H1 (cell line): ENCODE measurements around the gene APOL2. TPM values are rescaled to one million over a fixed set of nuclear protein-coding genes. Genes with fewer than 3 reads are reported as not detected.
"Not testable (repeated sequence)": the region's sequence is repeated elsewhere in the genome, so short reads cannot be mapped to it uniquely, and the experiment has no call there.

Experiments used
- CTCF ChIA-PET: fragments of 300-600 bp; sonication (Branson Sonifier 250); formaldehyde crosslinking; loops from one replicate; lab custom pipeline; 2021; ENCODE audit not compliant: partially characterized antibody; lab: Charles Lee
- POLR2A ChIA-PET: fragments of 300-600 bp; sonication (Branson Sonifier 250); formaldehyde crosslinking; loops from one replicate; lab custom pipeline; 2021; ENCODE audit warnings: inconsistent platforms; ENCODE audit not compliant: partially characterized antibody; lab: Charles Lee
- DNase-seq, 2 experiments: peaks; one replicate each; pipeline versions ENCODE4 v3.0.0 to v3.0.0-alpha.2; 2010 to 2022; ENCODE audit warnings: low spot score in 2 of 2, low read depth in 1 of 2, mixed read lengths in 1 of 2
- FAIRE-seq: peaks from 2 replicates; lab custom pipeline; 2011; peaks lifted over from hg19 to GRCh38; lab: Jason Lieb, UNC
- H2AFZ ChIP-seq: 2 replicates; pipeline ENCODE4 v1.8.1; 2012; ENCODE audit warnings: low read length, inconsistent platforms
- H2AK5ac ChIP-seq: 2 replicates; pipeline ENCODE4 v1.6.1; 2013; ENCODE audit warnings: low read depth, low read length
- H2BK120ac ChIP-seq: replicated peaks from 2 replicates; pipeline ENCODE3; 2013; ENCODE audit warnings: low read depth, low read length, inconsistent platforms
- H2BK12ac ChIP-seq: 2 replicates; pipeline ENCODE4 v1.6.1; 2013; ENCODE audit warnings: low read depth, low read length
- H2BK15ac ChIP-seq: 2 replicates; pipeline ENCODE4 v1.6.1; 2013; ENCODE audit warnings: low read length
- H2BK20ac ChIP-seq: 2 replicates; pipeline ENCODE4 v1.6.1; 2013; ENCODE audit warnings: low read length
- H2BK5ac ChIP-seq: 2 replicates; pipeline ENCODE4 v1.6.1; 2013; ENCODE audit warnings: low read depth, low read length
- H3K14ac ChIP-seq: 2 replicates; pipeline ENCODE4 v1.6.1; 2013; ENCODE audit warnings: inconsistent platforms; ENCODE audit not compliant: insufficient read length
- H3K18ac ChIP-seq: 2 replicates; pipeline ENCODE4 v1.6.1; 2013; ENCODE audit warnings: low read length; ENCODE audit errors: extremely low read depth
- H3K23ac ChIP-seq: 2 replicates; pipeline ENCODE4 v1.6.1; 2013; ENCODE audit warnings: inconsistent platforms; ENCODE audit not compliant: insufficient read length
- H3K23me2 ChIP-seq: 2 replicates; pipeline ENCODE4 v1.6.1; 2013; ENCODE audit warnings: low read depth, low read length
- H3K27ac ChIP-seq: 2 replicates; pipeline ENCODE4 v1.6.1; 2011; ENCODE audit warnings: low read depth, low read length, inconsistent platforms
- H3K27me3 ChIP-seq, 4 experiments: replicated peaks in 1 of 4; 1 replicate in 1 of 4; 2 replicates in 3 of 4; pipeline versions ENCODE4 v1.6.1 to v1.8.1; 2011 to 2013; ENCODE audit warnings: low read length in 3 of 4, mild to moderate bottlenecking in 3 of 4, inconsistent platforms in 2 of 4, mixed read lengths in 2 of 4, moderate library complexity in 1 of 4; ENCODE audit not compliant: control insufficient read depth in 3 of 4, insufficient read depth in 3 of 4; ENCODE audit errors: extremely low read depth in 1 of 4
- H3K36me3 ChIP-seq, 4 experiments: 2 replicates each; pipeline versions ENCODE4 v1.6.1 to v1.8.1; 2011 to 2013; ENCODE audit warnings: mild to moderate bottlenecking in 4 of 4, low read length in 3 of 4, moderate library complexity in 2 of 4, control low read depth in 1 of 4, inconsistent platforms in 1 of 4; ENCODE audit not compliant: insufficient read depth in 4 of 4, control insufficient read depth in 2 of 4
- H3K4ac ChIP-seq: replicated peaks from 2 replicates; pipeline ENCODE3; 2013; ENCODE audit warnings: low read length, low read depth, mixed read lengths, inconsistent platforms; ENCODE audit not compliant: insufficient read length
- H3K4me1 ChIP-seq, 4 experiments: replicated peaks in 1 of 4; 1 replicate in 1 of 4; 2 replicates in 3 of 4; pipeline versions ENCODE4 v1.6.1 to v1.8.1; 2011 to 2013; ENCODE audit warnings: low read length in 3 of 4, inconsistent platforms in 2 of 4, mixed read lengths in 1 of 4; ENCODE audit not compliant: insufficient read depth in 4 of 4, control insufficient read depth in 3 of 4
- H3K4me2 ChIP-seq, 2 experiments: 2 replicates each; pipeline versions ENCODE4 v1.6.1 to v1.8.1; 2011 to 2013; ENCODE audit warnings: low read depth in 2 of 2, low read length in 2 of 2, control low read depth in 1 of 2, inconsistent platforms in 1 of 2, mild to moderate bottlenecking in 1 of 2; ENCODE audit not compliant: insufficient read depth in 1 of 2
- H3K4me3 ChIP-seq, 4 experiments: fragments of 200-600, 300-600 bp in 1 of 4; sonication (generic), shearing (Covaris generic), sonication (Bioruptor Twin) in 1 of 4; 2 replicates each; pipeline versions ENCODE4 v1.5.1 to v1.8.1; 2011 to 2016; ENCODE audit warnings: low read length in 4 of 4, low read depth in 3 of 4, control low read depth in 2 of 4, inconsistent platforms in 2 of 4, mild to moderate bottlenecking in 2 of 4, mixed read lengths in 1 of 4, moderate library complexity in 1 of 4; ENCODE audit not compliant: insufficient read depth in 2 of 4; ENCODE audit errors: extremely low read depth in 1 of 4
- H3K56ac ChIP-seq: replicated peaks from 2 replicates; pipeline ENCODE3; 2013; ENCODE audit warnings: low read depth, mild to moderate bottlenecking, mixed read lengths, low read length, inconsistent platforms; ENCODE audit not compliant: insufficient read length
- H3K79me1 ChIP-seq: 2 replicates; pipeline ENCODE4 v1.6.1; 2013; ENCODE audit warnings: low read depth, low read length, control low read depth
- H3K79me2 ChIP-seq, 2 experiments: 2 replicates each; pipeline versions ENCODE4 v1.6.1 to v1.8.1; 2012 to 2013; ENCODE audit warnings: low read length in 2 of 2, mild to moderate bottlenecking in 2 of 2, inconsistent platforms in 1 of 2; ENCODE audit not compliant: insufficient read depth in 2 of 2, control insufficient read depth in 1 of 2
- H3K9ac ChIP-seq, 4 experiments: replicated peaks in 1 of 4; 1 replicate in 1 of 4; 2 replicates in 3 of 4; pipeline versions ENCODE4 v1.6.1 to v1.8.1; 2011 to 2013; ENCODE audit warnings: low read depth in 3 of 4, low read length in 3 of 4, control low read depth in 2 of 4, mild to moderate bottlenecking in 2 of 4, moderate library complexity in 2 of 4, inconsistent platforms in 1 of 4; ENCODE audit errors: extremely low read depth in 1 of 4
- H3K9me3 ChIP-seq, 2 experiments: 2 replicates each; pipeline versions ENCODE4 v1.6.1 to v1.8.1; 2012 to 2013; ENCODE audit warnings: mild to moderate bottlenecking in 2 of 2, moderate library complexity in 2 of 2, control low read depth in 1 of 2, inconsistent platforms in 1 of 2, low read depth in 1 of 2, low read length in 1 of 2, mixed read lengths in 1 of 2; ENCODE audit not compliant: insufficient read depth in 2 of 2
- H4K20me1 ChIP-seq, 2 experiments: replicated peaks in 1 of 2; 2 replicates each; pipeline versions ENCODE3 to v1.8.1; 2011 to 2013; ENCODE audit warnings: inconsistent platforms in 2 of 2, low read length in 2 of 2, mild to moderate bottlenecking in 1 of 2; ENCODE audit not compliant: insufficient read depth in 2 of 2, control insufficient read depth in 1 of 2
- H4K5ac ChIP-seq: 2 replicates; pipeline ENCODE4 v1.6.1; 2013; ENCODE audit warnings: low read length, low read depth, mixed read lengths, inconsistent platforms; ENCODE audit not compliant: insufficient read length
- H4K8ac ChIP-seq: 2 replicates; pipeline ENCODE4 v1.8.0; 2013; ENCODE audit warnings: mild to moderate bottlenecking, moderate library complexity, low read length, inconsistent platforms; ENCODE audit not compliant: insufficient read depth; ENCODE audit errors: extremely low read depth
- H4K91ac ChIP-seq: replicated peaks from 2 replicates; pipeline ENCODE3; 2013; ENCODE audit warnings: low read length, mixed read lengths, inconsistent platforms; ENCODE audit not compliant: insufficient read length
- WGBS, 2 experiments: shearing (Covaris generic) in 1 of 2; methylation state at CpG; one replicate each; pipeline versions ENCODE4 v1.1.6 to v1.1.7; 2013 to 2015; ENCODE audit warnings: low lambda C conversion rate in 2 of 2, mixed read lengths in 2 of 2, inconsistent platforms in 1 of 2, low coverage in 1 of 2, missing lambda C conversion rate in 1 of 2; ENCODE audit not compliant: insufficient replicate concordance in 2 of 2, insufficient coverage in 1 of 2, insufficient read length in 1 of 2; ENCODE audit errors: extremely low coverage in 1 of 2, missing lambda C conversion rate in 1 of 2; 5-methylcytosine and 5-hydroxymethylcytosine counted together
- polyA plus RNA-seq, 7 experiments: library from polyadenylated mRNA; depleted of rRNA in 3 of 7; stranded (reverse) in 5 of 7; unstranded in 2 of 7; fragments of >200 nt in 5 of 7; fragments of 200-250 nt in 2 of 7; gene quantifications; 1 replicate in 5 of 7; 2 replicates in 1 of 7; 4 replicates in 1 of 7; pipeline versions ENCODE4 v1.2.1 to v1.2.3, GENCODE V29; 2011 to 2013; ENCODE audit warnings: missing spikeins in 2 of 7, mixed read lengths in 2 of 7
- total RNA-seq: library from RNA; stranded (reverse); fragmentation: NEBNext Ultra II Directional; extraction: Animal tissue kit (Norgen Biotek cat#: 25700); gene quantifications from 2 replicates; pipeline ENCODE4 v1.2.1, GENCODE V29; 2021

The APOL2 gene
- total and polyA plus RNA-seq, 2 of the 8 experiments (the other 6 are each of a cell fraction or from before 2014, with no cell fraction given) = 8.1 to 11.0 TPM

DNA sequence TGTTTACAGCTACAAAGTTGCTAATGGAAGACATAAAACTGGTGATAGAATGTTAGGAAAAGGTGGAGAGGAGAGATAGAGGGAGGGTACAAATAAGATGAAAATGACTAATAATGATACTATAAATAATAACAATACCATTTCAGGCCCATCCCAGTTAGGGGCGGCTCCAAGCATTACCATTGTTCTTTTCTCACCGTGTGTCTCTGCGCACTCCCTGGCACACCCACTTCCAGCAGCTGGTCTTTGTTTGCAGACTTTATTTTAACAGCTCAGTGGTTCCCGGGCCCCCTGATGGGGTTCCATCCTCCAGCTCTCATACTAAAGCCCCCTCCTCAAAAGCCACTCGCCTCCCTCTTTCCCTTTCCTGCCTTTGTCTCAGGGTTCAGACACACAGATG is 38.3 kb downstream of the APOL2 start:
- WGBS, 2 experiments = 67% methylated on average over 1 of the region's 5 CpGs; no CpG with 5 or more reads in 1 of the 2 experiments
- H4K20me1 ChIP-seq, H3K4me3 ChIP-seq, H3K9ac ChIP-seq, H2BK12ac ChIP-seq, H4K91ac ChIP-seq, H4K5ac ChIP-seq, H3K18ac ChIP-seq, H2BK120ac ChIP-seq, H3K14ac ChIP-seq, H2BK15ac ChIP-seq, FAIRE-seq, H3K23me2 ChIP-seq, H2AK5ac ChIP-seq, H3K27me3 ChIP-seq, H2BK20ac ChIP-seq, H3K4me2 ChIP-seq, H3K79me2 ChIP-seq, H3K27ac ChIP-seq, H3K36me3 ChIP-seq, H2AFZ ChIP-seq, H4K8ac ChIP-seq, H3K56ac ChIP-seq, DNase-seq, H3K4ac ChIP-seq, H3K79me1 ChIP-seq, H3K23ac ChIP-seq, H3K9me3 ChIP-seq, H2BK5ac ChIP-seq, POLR2A ChIA-PET: not testable (repeated sequence)
- CTCF ChIA-PET = interaction anchor here (3.0 to 3.1 kb wide), 2 partner anchors 20 to 39 kb away, joined by 12 to 13 read pairs; partner anchors contain the start of gene APOL2
- H3K4me1 ChIP-seq = peaks cover 0 to 11% (median 9%) of the 10 kb centered on the region in 4 experiments; a peak in 6 of 7 replicates
